RWPE1 (cell line): Measurements from ENCODE around the gene CUL3.

ENCODE experiments used
- CTCF ChIA-PET: fragments of 350-600 bp; sonication (Branson Sonifier 250); formaldehyde crosslinking; extraction: SDS; loops from one replicate; lab custom pipeline; 2021; lab: Yijun Ruan, JAX
- POLR2A ChIA-PET: fragments of 400-600 bp; formaldehyde crosslinking; extraction: SDS; loops from one replicate; lab custom pipeline; 2020; ENCODE audit warnings: antibody characterized with exemption; ENCODE audit not compliant: low non-redundant PET; lab: Yijun Ruan, JAX
- DNase-seq: peaks from one replicate; pipeline ENCODE4 v3.0.0; 2012; ENCODE audit warnings: low spot score
- H3K27ac ChIP-seq: fragments of 450-650 bp; 2 replicates; pipeline ENCODE4 v1.5.1; 2017
- CTCF ChIP-seq: fragments of 450-650 bp; conservative IDR thresholded peaks from 2 replicates; pipeline ENCODE4 v1.5.1; 2017; ENCODE audit warnings: low read depth, mild to moderate bottlenecking

Gene CUL3

GRCh38 chr2:224472827-224473226 lies 112.3 kb downstream of the CUL3 start:
- no peak for DNase-seq
- H3K27ac ChIP-seq: no peak overlapping the region
- CTCF ChIA-PET: interaction anchor here (1.0 kb wide), 1 partner anchor 48 kb away, joined by 6 read pairs; no protein-coding TSS in a partner anchor
- no peak for TF ChIP-seq CTCF
- POLR2A ChIA-PET: no interaction called here

- POLR2A ChIA-PET: no interaction called here
- DNase-seq: no peak
- CTCF ChIA-PET: no interaction called here
- TF ChIP-seq CTCF: no peak
- no peak overlapping the region for H3K27ac ChIP-seq
Measured at GRCh38 chr2:224472137-224472536, 113.0 kb downstream of the CUL3 start.

GRCh38 chr2:224469374-224469964 lies 115.7 kb downstream of the CUL3 start:
- no peak for TF ChIP-seq CTCF
- CTCF ChIA-PET: interaction anchor here (0.6 kb wide), 1 partner anchor 113 kb away, joined by 3 read pairs; no protein-coding TSS in a partner anchor
- no peak for DNase-seq
- H3K27ac ChIP-seq: no peak overlapping the region
- POLR2A ChIA-PET: interaction anchor here (0.8 kb wide), 1 partner anchor 16 kb away, joined by 14 read pairs; no protein-coding TSS in a partner anchor

GRCh38 chr2:224466304-224466895 lies 118.8 kb downstream of the CUL3 start:
- CTCF ChIA-PET: no interaction called here
- no peak overlapping the region for H3K27ac ChIP-seq
- TF ChIP-seq CTCF: no peak
- POLR2A ChIA-PET: no interaction called here
- no peak for DNase-seq

- DNase-seq: no peak
- ChIA-PET POLR2A (no interaction called here), CTCF (no interaction called here)
- TF ChIP-seq CTCF: no peak
- no peak overlapping the region for H3K27ac ChIP-seq
Measured at GRCh38 chr2:224461391-224461790, 123.8 kb downstream of the CUL3 start.

GRCh38 chr2:224457408-224458096 lies 127.6 kb downstream of the CUL3 start:
- TF ChIP-seq CTCF: no peak
- no peak for DNase-seq
- H3K27ac ChIP-seq: no peak overlapping the region
- CTCF ChIA-PET: interaction anchor here (1.0 kb wide), 1 partner anchor 8 kb away, joined by 3 read pairs; no protein-coding TSS in a partner anchor
- POLR2A ChIA-PET: no interaction called here
